Measurements from ENCODE around the gene RABGGTA.

The RABGGTA gene

DNA sequence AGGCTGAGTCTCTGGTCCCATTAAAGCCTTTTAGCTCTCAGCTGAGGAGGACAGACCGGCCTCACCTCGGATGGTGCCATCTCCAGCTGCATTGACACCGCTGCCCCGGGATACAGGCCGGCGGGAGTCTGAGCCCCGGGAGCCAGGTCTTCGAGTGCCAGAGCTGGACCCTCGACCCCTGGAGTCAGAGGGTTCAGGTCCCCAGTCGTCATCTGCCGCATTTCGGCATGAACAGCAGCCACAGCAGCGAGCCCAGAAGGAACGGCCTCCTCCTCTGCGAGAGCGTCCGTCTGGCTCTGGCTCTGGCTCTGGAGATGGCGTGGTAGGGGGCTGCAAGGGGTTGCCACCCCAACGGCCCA lies 9.4 kb downstream of the RABGGTA start:
- Histone ChIP-seq H3K27ac (no peak overlapping the region), H3K79me2 (ENCODE audit: insufficient read depth, low read depth) (no peaks in the 10 kb centered on the region), H2AFZ (ENCODE audit: low read depth) (no peak overlapping the region)

DNA sequence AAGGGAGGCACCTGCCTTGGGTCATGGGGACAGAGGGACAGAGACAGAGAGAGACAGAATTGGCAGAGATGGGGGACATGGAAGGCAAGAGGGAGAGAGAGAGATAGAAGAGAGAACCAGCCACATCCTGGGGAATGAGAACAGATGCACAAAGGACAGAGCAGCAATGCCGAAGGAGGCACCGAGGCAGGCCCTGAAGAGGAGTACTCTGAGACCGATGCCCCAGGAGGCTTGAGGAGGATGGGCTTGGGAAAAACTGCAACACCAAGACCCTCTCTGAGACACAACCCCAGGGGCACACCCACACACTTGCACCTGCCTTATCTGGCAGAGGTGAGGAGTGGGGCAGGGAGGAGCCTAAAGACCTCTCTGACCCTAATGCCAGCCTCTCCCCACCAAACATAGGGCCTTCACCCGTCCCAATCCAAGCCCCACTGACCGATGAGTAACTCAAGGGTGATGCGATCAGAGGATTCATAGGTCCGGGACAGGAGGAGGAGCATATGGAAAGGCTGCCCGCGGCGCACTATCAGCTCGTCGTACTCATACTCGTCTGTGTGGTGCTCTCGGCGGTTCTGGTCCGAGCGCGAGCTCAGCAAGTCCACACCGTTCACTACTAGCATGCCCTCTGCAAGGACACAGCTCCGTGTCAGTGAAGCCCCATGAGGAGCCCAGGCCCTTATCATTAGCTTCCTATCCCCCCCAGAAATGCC lies 10.0 kb downstream of the RABGGTA start:
- H3K4me2 ChIP-seq, result no peak overlapping the region
- H3K36me3 ChIP-seq (ENCODE audit: insufficient read depth), result no peaks in the 10 kb centered on the region
- H3K27ac ChIP-seq, result no peak overlapping the region
- H3K4me1 ChIP-seq (ENCODE audit: low read depth, poor library complexity, severe bottlenecking), result no peaks in the 10 kb centered on the region
- no peak overlapping the region for H2AFZ ChIP-seq (ENCODE audit: low read depth)
- H3K79me2 ChIP-seq (ENCODE audit: insufficient read depth, low read depth), result no peaks in the 10 kb centered on the region
- H3K4me3 ChIP-seq (IDR thresholded peaks at IDR 0.05; ENCODE audit: insufficient read depth, low read depth, low read length), result no peak overlapping the region
- no peak overlapping the region for H3K9ac ChIP-seq
- TF ChIP-seq, protein P1, sequence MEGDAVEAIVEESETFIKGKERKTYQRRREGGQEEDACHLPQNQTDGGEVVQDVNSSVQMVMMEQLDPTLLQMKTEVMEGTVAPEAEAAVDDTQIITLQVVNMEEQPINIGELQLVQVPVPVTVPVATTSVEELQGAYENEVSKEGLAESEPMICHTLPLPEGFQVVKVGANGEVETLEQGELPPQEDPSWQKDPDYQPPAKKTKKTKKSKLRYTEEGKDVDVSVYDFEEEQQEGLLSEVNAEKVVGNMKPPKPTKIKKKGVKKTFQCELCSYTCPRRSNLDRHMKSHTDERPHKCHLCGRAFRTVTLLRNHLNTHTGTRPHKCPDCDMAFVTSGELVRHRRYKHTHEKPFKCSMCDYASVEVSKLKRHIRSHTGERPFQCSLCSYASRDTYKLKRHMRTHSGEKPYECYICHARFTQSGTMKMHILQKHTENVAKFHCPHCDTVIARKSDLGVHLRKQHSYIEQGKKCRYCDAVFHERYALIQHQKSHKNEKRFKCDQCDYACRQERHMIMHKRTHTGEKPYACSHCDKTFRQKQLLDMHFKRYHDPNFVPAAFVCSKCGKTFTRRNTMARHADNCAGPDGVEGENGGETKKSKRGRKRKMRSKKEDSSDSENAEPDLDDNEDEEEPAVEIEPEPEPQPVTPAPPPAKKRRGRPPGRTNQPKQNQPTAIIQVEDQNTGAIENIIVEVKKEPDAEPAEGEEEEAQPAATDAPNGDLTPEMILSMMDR (conservative IDR thresholded peaks at IDR 0.05; ENCODE audit: low read depth, low read length), result no peak
- H4K20me1 ChIP-seq (ENCODE audit: insufficient read depth), result no peaks in the 10 kb centered on the region
- no peaks in the 10 kb centered on the region for H3K27me3 ChIP-seq (ENCODE audit: insufficient read depth, low read depth)

More for the DNA sequence above, 9.4 kb downstream of the RABGGTA start:
- no peaks in the 10 kb centered on the region for H4K20me1 ChIP-seq (ENCODE audit: insufficient read depth)
- TF ChIP-seq, protein P1 (conservative IDR thresholded peaks at IDR 0.05; ENCODE audit: low read depth, low read length), result no peak
- H3K36me3 ChIP-seq (ENCODE audit: insufficient read depth), result no peaks in the 10 kb centered on the region
- H3K4me1 ChIP-seq (ENCODE audit: low read depth, poor library complexity, severe bottlenecking), result no peaks in the 10 kb centered on the region
- no peaks in the 10 kb centered on the region for H3K27me3 ChIP-seq (ENCODE audit: insufficient read depth, low read depth)
- H3K9ac ChIP-seq, result no peak overlapping the region
- H3K4me3 ChIP-seq (IDR thresholded peaks at IDR 0.05; ENCODE audit: insufficient read depth, low read depth, low read length), result no peak overlapping the region
- no peak overlapping the region for H3K4me2 ChIP-seq

DNA sequence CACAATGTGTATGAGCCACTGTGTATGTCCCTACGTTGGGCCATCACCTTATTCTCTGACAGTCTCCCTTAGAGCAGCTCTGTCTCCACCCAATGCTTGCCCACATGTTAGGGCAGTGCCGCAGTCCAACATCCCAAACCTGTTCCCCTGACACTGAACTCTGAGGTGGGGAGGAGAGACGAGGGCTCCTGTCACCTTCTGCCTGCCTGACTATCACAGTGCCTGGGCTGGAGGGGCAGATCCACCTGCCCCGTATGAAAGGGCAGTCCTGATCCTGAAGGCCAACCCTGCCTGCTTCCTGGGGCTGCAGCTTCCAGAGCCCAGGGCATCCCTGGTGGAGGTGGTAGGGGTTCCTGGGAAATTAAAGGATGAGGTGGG lies 10.6 kb downstream of the RABGGTA start:
- no peaks in the 10 kb centered on the region for H3K36me3 ChIP-seq (ENCODE audit: insufficient read depth)

DNA sequence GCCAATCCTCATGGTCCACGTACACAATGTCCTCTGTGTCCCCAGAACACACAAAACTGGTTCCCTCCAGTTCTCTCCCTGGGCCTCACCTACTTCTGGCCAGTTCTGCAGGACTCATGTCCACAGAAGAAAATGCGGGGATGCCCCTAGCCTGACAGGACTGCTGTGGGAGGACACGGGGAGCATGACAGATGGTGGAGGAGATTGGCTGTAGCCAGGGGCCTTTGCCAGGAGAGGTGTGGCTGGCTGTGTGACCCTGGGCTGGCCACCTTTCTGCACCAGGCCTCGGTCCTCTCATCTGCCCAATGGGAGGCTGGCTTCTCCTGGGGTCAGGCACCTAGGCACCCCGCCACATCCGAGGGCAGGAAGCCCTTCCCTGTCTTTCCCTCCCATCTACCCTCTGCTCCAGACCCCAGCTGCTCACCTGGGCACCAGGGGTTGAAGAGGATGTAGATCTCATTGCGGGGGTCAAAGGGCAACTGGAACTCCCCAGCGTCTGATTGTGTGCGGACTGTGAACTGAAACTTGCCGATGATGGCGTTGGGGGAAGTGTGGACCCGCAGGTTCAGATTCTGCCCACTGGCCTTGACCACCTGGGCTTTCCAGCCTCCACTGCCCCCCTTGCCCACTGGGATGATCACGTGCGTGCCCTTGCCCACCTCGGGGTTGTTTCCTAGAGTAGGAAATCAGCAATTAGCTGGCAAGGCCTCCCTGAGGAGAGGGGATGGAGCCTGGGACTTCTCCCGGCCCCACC lies 11.2 kb downstream of the RABGGTA start:
- Histone ChIP-seq H4K20me1 (ENCODE audit: insufficient read depth) (no peaks in the 10 kb centered on the region), H2AFZ (ENCODE audit: low read depth) (no peak overlapping the region), H3K4me2 (no peak overlapping the region), H3K4me3 (IDR thresholded peaks at IDR 0.05; ENCODE audit: insufficient read depth, low read depth, low read length) (no peak overlapping the region), H3K79me2 (ENCODE audit: insufficient read depth, low read depth) (no peaks in the 10 kb centered on the region), H3K9ac (no peak overlapping the region), H3K27ac (no peak overlapping the region), H3K36me3 (ENCODE audit: insufficient read depth) (no peaks in the 10 kb centered on the region), H3K4me1 (ENCODE audit: low read depth, poor library complexity, severe bottlenecking) (no peaks in the 10 kb centered on the region), H3K27me3 (ENCODE audit: insufficient read depth, low read depth) (no peaks in the 10 kb centered on the region)
- TF ChIP-seq, protein P1 (conservative IDR thresholded peaks at IDR 0.05; ENCODE audit: low read depth, low read length), result no peak

More for the DNA sequence above, 10.6 kb downstream of the RABGGTA start:
- H3K9ac ChIP-seq, result no peak overlapping the region
- no peaks in the 10 kb centered on the region for H4K20me1 ChIP-seq (ENCODE audit: insufficient read depth)
- no peaks in the 10 kb centered on the region for H3K4me1 ChIP-seq (ENCODE audit: low read depth, poor library complexity, severe bottlenecking)
- no peak overlapping the region for H3K4me2 ChIP-seq
- TF ChIP-seq, protein P1 (conservative IDR thresholded peaks at IDR 0.05; ENCODE audit: low read depth, low read length), result no peak
- no peak overlapping the region for H2AFZ ChIP-seq (ENCODE audit: low read depth)
- no peaks in the 10 kb centered on the region for H3K79me2 ChIP-seq (ENCODE audit: insufficient read depth, low read depth)
- no peaks in the 10 kb centered on the region for H3K27me3 ChIP-seq (ENCODE audit: insufficient read depth, low read depth)
- no peak overlapping the region for H3K27ac ChIP-seq
- H3K4me3 ChIP-seq (IDR thresholded peaks at IDR 0.05; ENCODE audit: insufficient read depth, low read depth, low read length), result no peak overlapping the region

All from KMS-11 (cell line).